Measurements from ENCODE around the gene FAM120A.
A peak's percentile ranks its signal among the peaks of the same experiment; 100 is the strongest.

The FAM120A gene

GRCh38 chr9:93566408-93567270, 115.2 kb downstream of the FAM120A start:
- DNase-seq = peak; percentile 80

DNA sequence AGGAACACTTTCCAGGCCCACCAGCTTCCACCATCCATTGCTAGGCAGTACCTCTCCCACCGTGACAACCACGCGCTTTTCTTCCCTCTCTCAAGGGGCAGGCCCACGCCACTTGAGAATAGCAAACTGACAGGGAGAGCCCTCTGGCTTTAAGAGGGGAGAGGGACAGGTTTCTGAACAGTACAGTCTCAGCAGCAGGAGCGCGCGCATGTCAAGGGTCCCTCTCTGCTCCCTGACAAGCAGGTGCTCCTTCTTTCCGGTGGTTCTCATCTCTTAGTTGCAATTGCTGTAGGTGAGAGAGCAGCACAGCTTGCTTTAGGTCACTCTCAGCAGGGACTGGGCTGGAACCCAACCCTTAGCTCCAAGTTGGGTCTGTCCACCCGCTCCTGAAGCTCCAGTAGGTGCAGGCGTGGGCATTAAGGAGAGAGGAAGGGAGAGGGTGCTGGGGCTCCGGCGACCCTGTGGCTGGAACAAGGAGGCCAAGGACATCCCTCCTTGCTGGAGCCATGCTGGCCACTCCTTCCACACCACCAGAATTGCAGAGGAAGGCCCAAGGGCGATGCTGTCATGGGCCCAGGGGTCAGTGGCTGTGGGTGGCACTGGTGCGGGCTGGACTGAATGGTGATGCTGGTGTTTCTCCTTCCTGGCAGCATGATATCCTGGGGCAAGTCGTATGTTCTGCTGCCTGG, 115.9 kb downstream of the FAM120A start:
- no peak for DNase-seq

GRCh38 chr9:93568169-93568568, 116.7 kb downstream of the FAM120A start:
- DNase-seq = no peak

DNA sequence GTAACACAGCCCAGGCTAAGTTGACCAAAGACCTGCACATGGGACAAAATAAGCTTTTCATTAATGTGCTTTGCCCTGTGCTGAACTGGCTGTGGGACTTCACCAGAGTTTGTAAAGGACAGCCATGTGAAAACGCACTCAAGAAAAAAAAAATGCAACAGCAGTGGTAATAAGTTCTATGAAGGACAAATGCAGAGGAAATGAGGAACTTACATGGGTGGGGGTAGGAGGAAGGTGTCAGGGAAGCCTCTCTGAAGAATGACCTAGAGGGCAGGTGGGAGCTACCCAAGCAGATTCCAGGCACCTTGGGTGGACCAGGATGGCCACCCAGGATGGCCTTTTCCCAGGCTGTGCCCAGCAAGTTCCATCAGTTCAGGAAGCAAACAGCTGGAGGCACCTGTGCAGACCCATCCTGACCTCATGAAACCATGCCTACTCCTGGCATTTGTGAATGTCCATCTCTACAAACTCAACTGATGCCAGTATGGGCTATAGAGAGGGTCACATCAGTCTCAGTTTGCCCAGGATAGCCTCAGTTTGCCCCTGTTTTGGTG, 118.2 kb downstream of the FAM120A start:
- DNase-seq = no peak

DNA sequence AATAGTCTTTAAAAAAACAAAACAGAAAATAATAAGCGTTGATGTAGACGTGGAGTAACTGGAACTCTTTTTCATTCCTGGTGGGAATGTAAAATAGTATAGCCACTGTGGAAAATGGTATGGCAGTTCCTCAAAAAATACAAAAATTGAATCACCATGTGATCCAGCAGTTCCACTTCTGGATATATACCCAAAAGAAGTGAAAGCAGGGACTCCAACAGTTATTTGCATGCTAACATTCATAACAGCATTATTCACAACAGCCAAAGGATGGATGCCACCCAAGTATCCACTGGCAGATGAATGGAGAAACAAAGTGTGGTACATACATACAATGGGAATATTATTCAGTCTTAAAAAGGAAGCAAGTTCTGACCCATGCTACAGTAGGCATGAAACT, 120.7 kb downstream of the FAM120A start:
- no peak for DNase-seq

DNA sequence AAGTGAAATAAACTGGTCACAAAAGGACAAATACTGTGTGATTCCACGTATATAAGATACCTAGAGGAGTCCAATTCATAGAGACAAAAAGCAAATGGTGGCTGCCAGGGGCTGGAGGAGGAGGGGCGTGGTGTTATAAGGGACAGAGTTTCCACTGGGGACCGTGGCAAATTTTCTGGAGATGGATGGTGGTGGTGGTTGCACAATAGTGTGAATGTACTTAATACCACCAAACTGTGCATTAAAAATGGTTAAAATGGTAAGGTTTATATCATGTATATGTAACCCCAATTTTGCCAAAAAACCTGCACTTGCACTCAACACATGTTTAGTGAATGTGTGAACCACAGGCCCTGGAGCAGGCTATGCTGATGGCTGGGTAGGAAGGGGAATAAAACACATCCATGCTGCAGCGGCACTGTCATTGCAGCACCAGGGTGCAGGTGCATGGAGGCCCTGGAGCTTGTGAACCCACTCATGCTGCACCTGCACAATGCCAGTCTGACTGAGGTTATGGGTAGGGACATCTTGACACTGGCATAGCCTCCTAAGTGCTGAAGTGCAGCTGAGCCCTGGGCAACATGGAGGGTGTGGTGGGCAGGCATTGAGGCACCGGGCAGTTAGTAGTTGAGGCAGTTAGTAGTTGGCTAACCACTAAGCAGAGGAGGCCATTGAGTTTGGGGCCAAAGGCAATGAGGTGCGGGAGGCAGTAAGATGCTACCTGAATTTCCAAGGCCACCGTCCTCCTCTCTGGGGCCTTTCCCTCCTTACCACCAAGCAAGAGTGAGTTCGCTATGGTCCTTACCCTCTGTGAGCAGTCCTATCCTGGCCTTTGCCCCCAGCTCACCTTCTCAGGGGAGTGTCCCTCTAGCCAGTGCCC, 121.4 kb downstream of the FAM120A start:
- no peak for DNase-seq

GRCh38 chr9:93573516-93573828, 122.0 kb downstream of the FAM120A start:
- no peak for DNase-seq

- DNase-seq = no peak
Measured at GRCh38 chr9:93574091-93574899, 122.8 kb downstream of the FAM120A start.

- DNase-seq = no peak
Measured at GRCh38 chr9:93574900-93575795, 123.7 kb downstream of the FAM120A start.

GRCh38 chr9:93575796-93576257, 124.3 kb downstream of the FAM120A start:
- DNase-seq = no peak

DNA sequence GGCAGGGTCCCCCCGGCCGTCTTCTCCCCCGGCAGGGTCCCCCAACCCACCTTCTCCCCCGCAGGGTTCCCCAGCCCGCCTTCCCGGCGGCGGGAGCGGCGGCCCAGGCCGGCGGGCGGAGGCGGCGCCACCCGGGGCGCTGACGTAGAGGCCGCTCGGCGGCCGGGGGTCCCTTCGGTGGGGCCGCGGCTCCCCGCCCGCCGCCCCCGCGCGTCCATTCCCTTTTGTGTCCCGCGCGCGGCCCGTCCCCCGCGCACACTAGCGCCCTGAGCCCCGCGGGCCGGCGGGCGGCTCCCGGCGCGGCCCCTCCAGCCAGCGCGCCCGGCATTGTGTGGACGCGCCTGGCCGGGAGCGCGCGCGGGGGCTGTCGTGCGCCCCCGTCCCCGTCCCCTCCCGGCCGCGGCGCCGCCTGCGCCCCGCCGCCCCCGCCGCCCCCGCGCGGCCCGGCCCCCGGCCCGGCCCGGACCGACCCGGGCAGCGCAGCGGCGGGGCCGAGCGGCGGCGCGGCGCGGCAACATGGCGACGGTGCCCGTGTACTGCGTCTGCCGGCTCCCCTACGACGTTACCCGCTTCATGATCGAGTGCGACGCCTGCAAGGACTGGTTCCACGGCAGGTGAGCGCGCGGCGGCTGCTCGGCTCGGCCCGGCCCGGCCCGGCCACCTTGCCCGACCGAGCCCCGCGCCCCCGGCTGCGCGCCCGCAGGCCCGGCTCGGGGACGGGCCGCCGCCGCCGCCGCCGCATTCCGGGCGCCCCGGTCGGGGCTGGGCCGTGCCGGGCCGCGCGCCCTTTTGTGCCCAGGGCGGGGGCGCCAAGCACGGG, 125.0 kb downstream of the FAM120A start, which contains the start of gene PHF2:
PHF2 (plus strand) TSS at position 327 of the 820 bp plus-strand sequence; CDS start at position 517, 190 bp downstream.
- DNase-seq = no peak

DNA sequence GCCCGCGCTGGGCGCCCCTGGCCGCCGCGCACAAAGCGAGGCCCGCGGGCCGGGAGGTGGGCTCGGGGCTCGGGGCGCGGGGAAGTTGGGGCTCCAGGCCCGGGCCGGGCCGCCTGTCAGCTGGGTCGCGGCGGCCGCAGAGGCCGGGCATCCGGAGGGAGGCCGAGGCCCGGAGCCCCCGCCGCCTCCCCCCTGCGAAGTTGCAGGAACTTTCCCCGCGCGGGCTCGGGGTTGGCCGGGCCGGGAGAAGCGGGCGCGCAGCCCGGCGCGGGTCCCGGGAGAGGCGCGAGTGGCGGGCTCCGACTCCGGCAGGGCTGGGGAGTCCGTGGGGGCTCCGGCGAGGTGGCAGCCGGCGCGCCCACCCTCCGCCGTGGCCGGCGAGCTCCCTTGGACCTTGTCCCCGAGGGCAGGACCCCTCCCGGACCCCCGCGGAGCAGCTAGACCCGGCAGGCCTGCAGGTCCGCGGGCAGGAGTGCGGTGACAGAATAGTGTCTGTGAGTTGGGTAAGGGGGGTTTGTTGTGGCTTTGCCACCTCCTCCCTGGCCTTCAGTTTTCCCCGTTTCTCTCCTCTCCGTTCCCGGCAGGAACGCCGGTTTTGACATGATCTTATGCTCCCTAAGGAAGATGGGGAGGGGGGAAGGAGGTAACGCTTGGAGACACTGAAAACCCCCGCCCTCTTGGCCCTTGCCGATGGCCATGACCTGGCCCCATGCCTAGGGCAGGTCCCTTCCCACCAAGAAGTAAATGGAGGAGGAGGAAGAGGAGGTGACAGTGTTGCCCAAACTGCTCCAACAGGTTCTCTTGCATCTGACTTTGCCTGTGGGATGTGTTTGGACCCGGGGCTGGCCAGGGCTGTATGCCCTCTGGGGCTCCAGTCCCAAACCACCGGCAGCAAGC, 125.8 kb downstream of the FAM120A start:
- no peak for DNase-seq

GRCh38 chr9:93577975-93578682, 126.6 kb downstream of the FAM120A start:
- no peak for DNase-seq

DNA sequence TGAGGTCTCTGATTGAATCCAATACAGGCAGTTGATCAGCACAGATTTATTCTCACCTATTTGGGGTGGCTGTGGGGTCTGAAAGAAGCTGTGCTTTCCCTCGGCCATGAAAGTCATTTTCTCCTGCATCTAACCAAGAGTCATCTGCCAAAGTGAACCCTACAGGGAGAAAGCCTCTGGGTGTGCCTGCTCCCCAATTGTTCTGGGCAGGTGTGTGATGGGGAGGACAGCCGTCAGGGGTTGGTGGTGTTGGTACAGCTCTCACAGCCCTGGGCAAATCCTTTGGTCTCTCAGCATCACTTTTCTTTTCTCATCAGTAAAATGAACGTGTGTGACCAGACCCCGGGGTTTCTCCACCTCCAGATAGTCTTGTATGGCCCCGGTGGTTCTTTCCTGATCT, 127.4 kb downstream of the FAM120A start:
- DNase-seq = no peak

DNA sequence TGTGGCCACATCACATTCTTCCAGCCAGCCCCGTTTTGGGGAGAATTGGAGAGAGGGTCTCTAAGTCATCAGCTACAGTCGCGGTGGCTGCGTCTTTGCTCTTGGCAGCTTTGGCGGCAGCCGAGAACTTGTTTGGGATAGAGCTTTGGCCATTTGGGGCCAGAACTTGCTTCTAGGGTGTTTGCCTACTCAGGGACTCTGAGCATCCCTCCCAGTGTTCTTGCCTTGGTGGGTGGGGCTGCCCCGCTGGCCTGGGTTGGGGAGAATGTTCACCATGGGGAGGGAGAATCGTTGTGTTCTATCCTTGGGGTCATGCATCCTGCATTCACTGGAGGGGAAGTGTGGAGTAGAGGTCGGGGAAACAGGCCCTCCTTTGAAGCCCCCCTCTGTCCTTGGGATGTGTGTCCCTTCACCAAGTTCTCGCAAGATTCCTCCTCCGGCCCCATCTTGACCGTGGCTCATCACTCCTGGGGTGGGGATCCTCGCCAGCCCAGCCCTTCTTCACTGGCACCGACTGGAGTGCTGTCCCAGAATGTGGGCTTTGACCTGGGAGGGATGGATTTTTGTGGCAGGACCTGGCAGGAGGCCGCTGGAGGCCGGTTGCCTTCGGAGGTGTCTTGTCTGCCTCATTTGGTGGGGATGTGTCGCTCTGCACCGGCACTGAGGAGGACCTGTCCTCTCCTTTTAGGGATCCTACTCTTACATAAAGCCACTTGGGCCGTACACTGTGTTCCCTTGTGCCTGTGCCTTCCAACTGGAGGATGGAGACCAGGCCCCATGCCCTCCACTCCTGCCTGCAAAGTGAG, 128.4 kb downstream of the FAM120A start:
- no peak for DNase-seq

GRCh38 chr9:93580654-93581380, 129.3 kb downstream of the FAM120A start:
- no peak for DNase-seq

GRCh38 chr9:93582115-93582514, 130.6 kb downstream of the FAM120A start:
- DNase-seq = no peak

Data from NCI-H446 treated with DMSO at 0.1 percent for 48 hours (cell line).